CD4-positive, alpha-beta T cell treated with Interleukin-17A for 1 hour (primary cell): ENCODE measurements around the gene TESMIN.
A peak's percentile ranks its signal among the peaks of the same experiment; 100 is the strongest.

Source experiments
- DNase-seq: peaks from one replicate; pipeline ENCODE4 v3.0.0-alpha.2; 2020

TESMIN gene

GRCh38 chr11:68761801-68762200, 10.5 kb upstream of the TESMIN start:
- DNase-seq = no peak

- no peak for DNase-seq
Observed at GRCh38 chr11:68759991-68760390, 8.7 kb upstream of the TESMIN start.

DNA sequence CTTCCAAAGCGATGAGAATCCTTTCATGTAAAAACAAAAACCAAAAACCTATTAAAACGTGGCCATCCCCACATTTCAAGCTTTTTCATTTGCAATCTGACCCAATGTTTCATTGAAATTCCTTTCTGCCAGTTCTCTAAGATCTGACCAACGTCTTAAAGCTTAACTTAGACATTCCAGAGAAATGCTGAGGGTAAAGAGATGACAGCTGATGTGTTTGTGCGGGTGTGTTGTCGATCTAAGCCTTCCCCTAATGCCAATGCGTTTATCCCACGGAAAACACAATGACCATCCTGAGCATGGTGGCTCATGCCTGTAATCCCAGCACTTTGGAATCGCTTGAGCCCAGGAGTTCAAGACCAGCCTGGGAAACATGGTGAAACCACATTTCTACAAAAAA, 6.4 kb upstream of the TESMIN start:
- DNase-seq = no peak

DNA sequence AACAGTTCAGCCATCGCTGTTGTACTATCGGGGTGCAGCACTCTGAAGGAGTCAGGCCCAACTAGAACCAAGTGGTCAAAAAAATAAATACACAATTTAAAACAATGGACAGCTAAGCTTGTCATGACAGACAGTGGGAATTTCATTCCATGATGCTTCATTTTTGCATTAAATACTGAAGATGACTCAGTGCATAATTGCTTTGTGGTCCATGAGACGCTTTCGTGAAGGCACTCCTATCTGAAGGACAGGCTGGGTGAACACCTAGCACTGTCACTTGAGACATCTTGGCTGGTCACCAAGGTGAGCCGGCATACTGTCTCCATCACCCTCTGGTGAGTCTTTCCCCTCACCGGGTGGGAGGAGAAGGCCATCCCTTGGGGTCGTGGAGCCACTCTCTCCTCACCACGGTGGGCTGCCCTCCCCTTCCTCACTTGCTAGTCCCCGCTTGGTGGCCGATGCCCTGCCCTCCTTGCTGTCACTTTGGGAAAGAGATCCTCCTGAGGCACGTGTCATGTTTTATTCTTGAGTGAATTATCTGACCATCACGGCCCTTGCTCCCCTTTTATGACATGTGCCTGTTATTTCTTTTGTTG, 4.9 kb upstream of the TESMIN start:
- DNase-seq = no peak

GRCh38 chr11:68753300-68753699, 2.0 kb upstream of the TESMIN start:
- no peak for DNase-seq

DNA sequence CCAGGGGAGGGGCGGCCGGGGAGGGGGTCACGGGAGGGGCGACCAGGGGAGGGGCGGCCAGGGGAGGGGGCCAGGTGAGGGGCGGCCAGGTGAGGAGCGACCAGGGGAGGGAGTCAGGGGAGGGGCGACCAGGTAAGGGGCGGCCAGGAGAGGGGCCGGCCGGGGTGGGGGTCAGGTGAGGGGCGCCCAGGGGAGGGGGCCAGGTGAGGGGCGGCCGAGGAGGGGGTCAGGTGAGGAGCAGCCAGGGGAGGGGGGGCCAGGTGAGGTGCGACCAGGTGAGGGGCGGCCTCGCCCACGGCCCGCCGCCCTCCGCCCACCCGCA, 355 bp downstream of the TESMIN start:
- DNase-seq = no peak

DNA sequence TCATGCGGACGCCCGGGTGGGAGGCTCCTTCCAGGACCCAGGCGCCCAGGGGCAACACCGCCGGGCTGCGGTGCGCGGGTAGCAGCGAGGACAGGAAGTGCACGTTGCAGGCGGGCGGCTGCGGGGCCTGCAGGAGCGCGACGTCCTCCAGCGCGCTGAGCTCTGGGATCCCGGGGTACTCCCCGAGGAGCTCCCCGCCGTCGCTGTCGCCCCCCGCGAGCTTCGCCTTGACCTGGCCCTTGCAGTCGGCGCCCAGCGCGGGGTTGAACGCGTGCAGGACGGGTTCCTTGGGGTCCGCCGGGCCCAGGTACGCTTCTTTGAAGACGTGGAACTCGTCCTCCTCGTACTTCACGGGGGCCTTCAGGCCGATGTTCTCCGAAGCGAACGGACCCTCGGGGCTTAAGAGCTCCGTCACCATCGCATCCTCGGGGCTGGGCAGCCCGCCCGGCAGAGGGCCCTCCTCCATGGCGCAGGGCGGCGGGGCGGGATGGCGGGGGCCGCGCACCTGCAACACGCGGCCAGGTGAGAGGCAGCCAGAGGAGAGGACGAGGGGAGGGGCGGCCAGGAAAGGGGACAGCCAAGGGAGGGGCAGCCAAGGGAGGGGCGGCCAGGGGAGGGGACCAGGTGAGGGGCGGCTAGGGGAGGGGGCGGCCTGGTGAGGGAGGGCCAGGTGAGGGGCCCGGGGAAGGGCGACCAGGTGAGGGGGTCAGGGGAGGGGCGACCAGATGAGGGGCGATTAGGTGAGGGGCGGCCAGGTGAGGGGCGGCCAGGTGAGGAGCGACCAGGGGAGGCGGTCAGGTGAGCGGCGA, 921 bp downstream of the TESMIN start:
- peak; percentile 8 for DNase-seq

DNA sequence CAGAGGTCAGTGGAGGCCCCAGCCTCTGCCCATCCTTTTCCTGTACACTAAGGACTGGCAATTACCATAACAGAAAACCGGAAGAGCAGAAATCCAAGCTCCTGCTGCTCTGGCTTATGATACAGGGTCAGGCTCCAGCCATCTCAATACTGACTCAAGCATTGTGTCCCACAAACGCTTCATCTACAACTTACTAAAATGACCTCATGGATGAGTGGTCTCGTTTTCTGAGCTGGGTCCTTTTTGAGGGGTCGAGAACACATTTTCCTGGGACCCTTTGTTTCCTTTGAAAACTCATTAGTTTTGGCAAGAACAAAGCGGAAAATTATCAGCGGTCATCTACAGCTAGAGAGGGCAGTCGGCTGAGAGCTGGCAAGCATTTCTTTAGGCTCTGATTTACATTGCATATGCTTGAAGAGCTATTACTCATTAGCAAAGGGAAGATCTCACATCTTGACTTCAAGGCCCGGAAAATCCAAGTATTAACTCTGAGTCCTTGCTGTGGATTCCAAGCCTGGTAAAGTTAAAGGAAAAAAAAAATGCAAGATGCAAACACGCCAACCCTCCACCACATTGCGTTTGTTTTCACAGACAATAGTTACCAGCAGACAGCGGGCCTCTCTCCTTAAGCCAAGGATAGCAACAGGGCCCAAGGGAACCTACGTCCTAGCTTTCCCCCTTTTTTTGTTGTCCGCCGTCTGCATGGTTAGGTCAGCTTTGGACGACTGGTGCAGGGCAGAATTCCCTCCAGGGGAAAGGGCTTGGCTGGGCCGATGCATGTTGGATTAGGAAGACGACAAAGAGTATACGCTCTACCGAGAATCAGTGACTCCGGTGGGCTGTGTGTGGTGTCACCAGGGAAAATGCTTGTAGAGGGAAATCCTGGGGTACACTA, 1.8 kb downstream of the TESMIN start:
- no peak for DNase-seq

DNA sequence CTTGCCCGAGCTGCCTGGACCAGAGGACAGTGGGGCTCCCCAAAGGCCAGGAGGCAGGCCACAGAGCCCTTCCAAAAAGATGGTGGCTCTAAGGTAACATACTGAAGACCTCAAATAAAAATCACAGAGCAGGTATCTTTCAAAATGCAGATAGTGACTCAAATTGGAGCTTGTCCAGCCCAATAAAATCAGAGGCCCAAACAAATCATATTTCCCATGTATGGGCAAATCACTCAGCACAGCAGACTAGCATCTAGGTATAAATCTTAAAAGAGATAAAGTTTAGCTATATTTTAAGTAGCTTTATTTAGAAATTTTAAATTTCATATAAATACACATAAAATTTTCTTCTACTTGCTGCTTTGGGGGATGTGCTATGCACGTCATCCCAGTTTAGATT, 3.3 kb downstream of the TESMIN start:
- no peak for DNase-seq

GRCh38 chr11:68743539-68743938, 7.8 kb downstream of the TESMIN start:
- DNase-seq = no peak

GRCh38 chr11:68741463-68741862, 9.9 kb downstream of the TESMIN start:
- no peak for DNase-seq

DNA sequence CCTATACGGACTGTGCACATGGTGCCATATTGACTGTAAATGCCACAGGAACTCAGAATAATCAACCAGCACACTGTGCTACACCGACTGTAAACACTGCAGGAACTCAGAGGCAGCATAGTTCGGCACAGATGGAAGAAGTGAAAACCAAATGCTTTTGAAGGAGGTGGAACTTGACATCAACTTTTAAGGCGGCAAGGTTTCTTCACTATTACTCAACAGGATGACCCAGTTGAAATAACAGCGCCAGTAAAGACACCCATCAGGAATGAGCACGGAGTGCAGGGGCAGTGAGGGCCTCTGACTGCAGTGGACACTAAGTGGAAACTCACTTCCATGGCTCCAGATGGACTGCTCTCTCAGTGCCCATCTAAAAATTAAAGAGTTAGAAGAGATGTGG, 15.7 kb downstream of the TESMIN start:
- DNase-seq = no peak

GRCh38 chr11:68735125-68735524, 16.2 kb downstream of the TESMIN start:
- DNase-seq = no peak

- DNase-seq = no peak
Observed at GRCh38 chr11:68734111-68734510, 17.2 kb downstream of the TESMIN start.

GRCh38 chr11:68727783-68728182, 23.5 kb downstream of the TESMIN start:
- no peak for DNase-seq

- DNase-seq = no peak
Observed at GRCh38 chr11:68724293-68724692, 27.0 kb downstream of the TESMIN start.

DNA sequence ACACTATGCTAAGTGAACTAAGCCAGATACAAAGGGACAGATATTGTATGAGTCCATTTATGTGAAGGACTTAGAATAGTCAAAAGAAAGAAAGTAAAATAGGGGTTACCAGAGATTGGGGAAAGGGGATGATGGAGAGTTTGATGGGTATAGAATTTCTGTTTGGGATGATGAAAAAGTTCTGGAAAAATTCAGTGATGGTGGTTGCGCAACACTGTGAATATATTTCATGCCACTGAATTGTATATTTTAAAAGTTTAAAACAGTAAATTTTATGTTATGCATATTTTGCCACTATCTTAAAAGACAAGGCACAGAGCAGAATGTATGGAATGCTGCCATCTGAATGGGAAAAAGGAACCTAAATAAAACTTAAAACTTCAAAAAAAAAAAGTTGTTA, 29.2 kb downstream of the TESMIN start:
- DNase-seq = no peak

GRCh38 chr11:68721075-68721474, 30.2 kb downstream of the TESMIN start:
- no peak for DNase-seq

GRCh38 chr11:68715456-68716122, 35.7 kb downstream of the TESMIN start:
- DNase-seq = no peak

DNA sequence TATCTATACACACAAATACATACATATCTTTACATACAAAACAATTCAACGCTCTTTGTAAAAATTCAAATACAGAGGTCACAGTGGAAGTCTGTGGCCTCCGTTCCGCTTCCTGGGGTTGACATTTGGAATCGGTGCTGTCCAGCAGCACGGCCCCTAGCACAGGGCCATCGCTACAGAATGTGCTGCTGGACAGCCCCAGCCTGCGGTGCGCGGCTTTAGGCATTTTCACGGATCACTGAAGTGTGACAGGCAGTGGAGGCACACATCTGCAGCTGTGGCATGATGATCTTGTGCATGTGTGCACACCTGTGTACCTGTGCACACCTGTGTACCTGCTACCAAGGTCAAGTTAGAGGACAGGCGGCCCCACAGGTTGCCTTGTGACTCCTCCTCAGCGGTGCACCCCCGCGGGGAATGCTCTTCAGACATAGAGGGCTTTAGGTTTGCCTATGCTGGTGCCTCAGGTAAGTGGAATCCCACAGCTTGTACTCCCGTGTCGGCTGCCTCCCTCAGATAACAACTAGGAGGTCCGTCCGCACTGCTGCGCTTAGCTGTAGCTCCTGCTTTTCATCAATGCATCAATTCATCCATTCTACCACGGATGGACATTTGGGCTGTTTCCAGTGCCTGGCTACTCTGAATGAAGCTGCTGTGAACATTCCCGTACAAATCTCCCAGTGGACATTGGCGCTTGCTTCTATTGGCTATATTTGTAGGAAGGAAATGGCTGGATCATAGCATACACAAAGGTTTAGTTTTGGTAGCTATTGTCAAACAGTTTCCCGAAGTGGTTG, 37.1 kb downstream of the TESMIN start:
- DNase-seq = no peak

DNA sequence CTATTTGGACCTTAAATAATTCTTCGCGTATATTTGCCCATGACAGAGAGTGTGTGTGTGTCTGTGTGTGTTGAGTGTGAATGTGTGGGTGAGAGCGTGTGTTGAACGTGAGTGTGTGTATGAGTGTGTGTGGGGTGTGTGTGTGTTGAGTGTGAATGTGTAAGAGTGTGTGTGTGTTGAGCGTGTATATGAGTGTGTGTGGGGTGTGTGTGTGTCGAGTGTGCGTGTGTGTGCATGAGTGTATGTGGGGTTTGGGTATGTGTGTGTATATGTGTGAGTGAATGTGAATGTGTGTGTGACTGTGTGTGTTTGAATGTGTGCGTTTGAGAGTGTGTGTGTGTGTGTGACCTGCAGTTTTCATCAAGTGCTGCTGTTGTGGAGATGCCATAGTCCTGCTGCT, 40.2 kb downstream of the TESMIN start:
- no peak for DNase-seq

- DNase-seq = no peak
Observed at GRCh38 chr11:68710409-68710808, 40.9 kb downstream of the TESMIN start.

GRCh38 chr11:68709062-68709461, 42.3 kb downstream of the TESMIN start:
- no peak for DNase-seq
